MM.1S (cell line): ENCODE data around the gene BTBD9.

Experiments used
- DNase-seq: peaks from one replicate; pipeline ENCODE4 v3.0.0-alpha.2; 2015
- H2AFZ ChIP-seq: fragments of 300-600 bp; sonication (generic); 2 replicates; pipeline ENCODE4 v1.6.0; 2016; ENCODE audit warnings: antibody characterized with exemption, low read length
- H3F3A ChIP-seq: fragments of 300-600 bp; sonication (generic); 2 replicates; pipeline ENCODE4 v1.6.1; 2016; ENCODE audit warnings: mild to moderate bottlenecking, antibody characterized with exemption, low read length, moderate library complexity, mixed read lengths; ENCODE audit not compliant: insufficient read depth
- H3K27ac ChIP-seq: fragments of 300-600 bp; sonication (generic); 2 replicates; pipeline ENCODE4 v1.5.1; 2016; ENCODE audit warnings: mild to moderate bottlenecking, low read length
- H3K27me3 ChIP-seq: fragments of 300-600 bp; sonication (generic); replicated peaks from 2 replicates; pipeline ENCODE4 v1.6.0; 2016; ENCODE audit warnings: low read length; ENCODE audit not compliant: insufficient read depth
- H3K36me3 ChIP-seq: fragments of 300-600 bp; sonication (generic); replicated peaks from 2 replicates; pipeline ENCODE4 v1.6.1; 2016; ENCODE audit warnings: mild to moderate bottlenecking, low read length, mixed read lengths; ENCODE audit not compliant: insufficient read depth
- H3K4me1 ChIP-seq: fragments of 300-600 bp; sonication (generic); 2 replicates; pipeline ENCODE4 v1.6.1; 2016; ENCODE audit warnings: low read length, mixed read lengths
- H3K4me2 ChIP-seq: fragments of 300-600 bp; sonication (generic); 2 replicates; pipeline ENCODE4 v1.6.0; 2016; ENCODE audit warnings: low read depth, low read length
- H3K4me3 ChIP-seq: fragments of 300-600 bp; sonication (generic); 2 replicates; pipeline ENCODE4 v1.5.1; 2016; ENCODE audit warnings: low read length, mixed read lengths
- H3K79me2 ChIP-seq: fragments of 300-600 bp; sonication (generic); 2 replicates; pipeline ENCODE4 v1.6.1; 2016; ENCODE audit warnings: mixed run types, low read length, mixed read lengths
- H3K9ac ChIP-seq: fragments of 300-600 bp; sonication (generic); 2 replicates; pipeline ENCODE4 v1.6.1; 2016; ENCODE audit warnings: low read length, mixed read lengths
- H3K9me2 ChIP-seq: fragments of 300-600 bp; sonication (generic); replicated peaks from 2 replicates; pipeline ENCODE4 v1.6.1; 2016; ENCODE audit warnings: mild to moderate bottlenecking, low read length, mixed read lengths; ENCODE audit not compliant: insufficient read depth
- H3K9me3 ChIP-seq: fragments of 300-600 bp; sonication (generic); replicated peaks from 2 replicates; pipeline ENCODE4 v1.6.1; 2016; ENCODE audit warnings: mild to moderate bottlenecking, low read length, mixed read lengths; ENCODE audit not compliant: insufficient read depth
- H4K20me1 ChIP-seq: fragments of 300-600 bp; sonication (generic); 2 replicates; pipeline ENCODE4 v1.6.1; 2016; ENCODE audit warnings: mild to moderate bottlenecking, low read length, moderate library complexity, mixed read lengths; ENCODE audit not compliant: insufficient read depth
- EZH2 ChIP-seq: fragments of 300-600 bp; sonication (generic); optimal IDR thresholded peaks from 2 replicates; pipeline ENCODE3; 2017; ENCODE audit warnings: low read depth, mild to moderate bottlenecking, antibody characterized with exemption, low read length, mixed read lengths
- EZH2phosphoT487 ChIP-seq: fragments of 300-600 bp; sonication (generic); IDR thresholded peaks from 2 replicates; pipeline ENCODE4 v1.6.1; 2018; ENCODE audit warnings: antibody characterized with exemption, low read length
- TF ChIP-seq, protein P1 (sequence below): fragments of 300-600 bp; sonication (generic); IDR thresholded peaks from 2 replicates; pipeline ENCODE4 v1.5.1; 2016; ENCODE audit warnings: antibody characterized with exemption, low read length, mixed read lengths

Gene BTBD9

DNA sequence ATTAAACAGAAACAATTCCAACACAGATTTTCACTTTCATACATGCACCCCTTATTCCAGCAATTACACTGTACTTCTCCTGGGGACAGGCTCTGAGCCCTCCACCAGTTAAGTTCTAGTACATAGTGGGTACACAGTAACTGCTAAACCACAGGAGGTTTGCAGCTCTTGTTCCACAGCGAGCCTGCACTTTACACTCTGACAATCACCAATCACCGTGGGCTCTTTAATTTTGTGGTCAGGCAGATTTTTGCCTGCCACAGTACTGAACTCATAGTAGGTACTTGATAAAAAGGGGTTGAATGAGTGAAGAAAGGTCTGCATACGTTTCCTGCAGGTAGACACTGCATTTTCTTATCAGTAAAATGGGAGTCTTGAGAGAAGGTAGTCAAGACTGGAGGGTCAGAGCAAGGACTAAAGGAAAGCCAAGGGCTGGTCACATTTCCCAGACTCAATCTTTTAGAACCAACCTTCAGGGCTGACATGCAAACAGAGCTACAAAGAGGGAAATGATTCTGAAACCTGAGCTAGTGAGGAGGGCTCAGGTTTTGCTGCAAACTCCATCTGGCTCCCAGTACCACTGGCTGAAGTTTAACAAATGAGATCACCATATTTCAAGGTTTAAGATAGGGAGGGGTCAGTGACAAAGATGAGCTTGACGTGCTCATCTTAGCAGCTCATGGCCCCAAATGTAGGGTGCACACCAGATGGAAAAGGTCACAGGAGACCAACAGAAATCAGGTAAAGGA, 404.6 kb downstream of the BTBD9 start:
- H3K9ac ChIP-seq, result no peak overlapping the region
- no peaks in the 10 kb centered on the region for H3K9me3 ChIP-seq
- H3K36me3 ChIP-seq, result no peaks in the 10 kb centered on the region
- TF ChIP-seq EZH2, result no peak
- H3K4me2 ChIP-seq, result no peak overlapping the region
- H3K4me3 ChIP-seq, result no peak overlapping the region
- H3K79me2 ChIP-seq, result no peaks in the 10 kb centered on the region
- no peaks in the 10 kb centered on the region for H3F3A ChIP-seq
- no peak for DNase-seq
- H3K4me1 ChIP-seq, result no peaks in the 10 kb centered on the region
- H3K27ac ChIP-seq, result no peak overlapping the region
- H2AFZ ChIP-seq, result no peak overlapping the region
- no peaks in the 10 kb centered on the region for H4K20me1 ChIP-seq
- no peaks in the 10 kb centered on the region for H3K27me3 ChIP-seq
- H3K9me2 ChIP-seq, result no peaks in the 10 kb centered on the region

DNA sequence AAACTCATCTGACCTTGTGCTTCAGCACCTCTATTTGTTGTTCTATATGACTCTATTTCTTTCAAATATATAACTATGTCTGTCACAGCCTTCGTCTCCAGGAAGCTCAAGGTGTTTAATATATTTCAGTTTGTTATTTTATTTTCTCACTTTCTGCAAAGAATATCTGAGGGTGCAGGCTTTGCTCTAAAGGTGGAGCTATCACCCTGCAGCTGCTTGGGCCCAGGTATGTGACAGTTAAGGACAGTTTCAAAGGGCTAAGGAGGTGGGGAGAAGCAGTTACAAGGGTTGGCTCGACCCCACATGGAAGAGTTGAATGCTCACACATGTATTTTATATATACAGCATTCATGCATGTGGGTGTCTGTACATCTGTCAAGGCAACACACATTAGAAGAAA, 405.6 kb downstream of the BTBD9 start:
- no peak overlapping the region for H3K9ac ChIP-seq
- no peak overlapping the region for H2AFZ ChIP-seq
- TF ChIP-seq EZH2phosphoT487 (no peak), EZH2 (no peak)
- TF ChIP-seq, protein P1, sequence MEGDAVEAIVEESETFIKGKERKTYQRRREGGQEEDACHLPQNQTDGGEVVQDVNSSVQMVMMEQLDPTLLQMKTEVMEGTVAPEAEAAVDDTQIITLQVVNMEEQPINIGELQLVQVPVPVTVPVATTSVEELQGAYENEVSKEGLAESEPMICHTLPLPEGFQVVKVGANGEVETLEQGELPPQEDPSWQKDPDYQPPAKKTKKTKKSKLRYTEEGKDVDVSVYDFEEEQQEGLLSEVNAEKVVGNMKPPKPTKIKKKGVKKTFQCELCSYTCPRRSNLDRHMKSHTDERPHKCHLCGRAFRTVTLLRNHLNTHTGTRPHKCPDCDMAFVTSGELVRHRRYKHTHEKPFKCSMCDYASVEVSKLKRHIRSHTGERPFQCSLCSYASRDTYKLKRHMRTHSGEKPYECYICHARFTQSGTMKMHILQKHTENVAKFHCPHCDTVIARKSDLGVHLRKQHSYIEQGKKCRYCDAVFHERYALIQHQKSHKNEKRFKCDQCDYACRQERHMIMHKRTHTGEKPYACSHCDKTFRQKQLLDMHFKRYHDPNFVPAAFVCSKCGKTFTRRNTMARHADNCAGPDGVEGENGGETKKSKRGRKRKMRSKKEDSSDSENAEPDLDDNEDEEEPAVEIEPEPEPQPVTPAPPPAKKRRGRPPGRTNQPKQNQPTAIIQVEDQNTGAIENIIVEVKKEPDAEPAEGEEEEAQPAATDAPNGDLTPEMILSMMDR, result no peak
- no peak for DNase-seq
- no peak overlapping the region for H3K4me2 ChIP-seq
- no peaks in the 10 kb centered on the region for H3K9me3 ChIP-seq
- no peak overlapping the region for H3K4me3 ChIP-seq
- no peaks in the 10 kb centered on the region for H3K27me3 ChIP-seq
- H3K4me1 ChIP-seq, result no peaks in the 10 kb centered on the region
- H4K20me1 ChIP-seq, result no peaks in the 10 kb centered on the region
- no peaks in the 10 kb centered on the region for H3K36me3 ChIP-seq
- no peaks in the 10 kb centered on the region for H3K9me2 ChIP-seq
- H3K79me2 ChIP-seq, result no peaks in the 10 kb centered on the region
- H3K27ac ChIP-seq, result no peak overlapping the region
- no peaks in the 10 kb centered on the region for H3F3A ChIP-seq

DNA sequence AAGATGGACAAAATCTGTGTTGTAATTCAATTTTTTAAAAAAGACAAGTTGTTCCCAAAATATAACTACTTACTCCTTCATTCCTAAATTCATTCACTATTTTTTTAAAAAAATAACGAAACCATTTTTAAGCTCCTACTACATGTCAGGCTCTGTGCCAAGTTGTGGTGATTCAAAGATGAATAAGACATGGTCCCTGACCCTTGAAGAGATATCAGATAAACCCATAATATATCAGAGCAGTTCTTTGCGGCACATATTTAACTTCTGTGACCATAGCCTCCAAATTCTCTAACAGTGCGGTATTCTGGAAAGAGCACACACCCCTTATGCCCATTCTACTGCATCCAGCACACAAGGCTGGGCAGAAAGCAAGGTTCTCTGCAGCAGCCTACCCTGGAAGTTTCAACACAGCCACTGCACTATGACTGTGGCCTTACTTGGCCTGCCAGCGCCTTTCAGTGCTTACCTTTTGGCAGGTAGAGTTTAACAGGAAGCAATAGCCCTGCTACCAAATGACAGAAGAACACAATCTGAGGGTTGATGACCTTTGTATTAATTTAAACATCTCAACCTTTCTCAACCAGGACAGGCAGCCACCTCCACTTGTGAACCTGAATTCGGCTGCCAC, 406.5 kb downstream of the BTBD9 start:
- H3F3A ChIP-seq, result no peaks in the 10 kb centered on the region
- no peak overlapping the region for H3K27ac ChIP-seq
- H3K4me2 ChIP-seq, result no peak overlapping the region
- no peak for DNase-seq
- H3K27me3 ChIP-seq, result no peaks in the 10 kb centered on the region
- H3K4me1 ChIP-seq, result no peaks in the 10 kb centered on the region
- H3K9me3 ChIP-seq, result no peaks in the 10 kb centered on the region
- H3K79me2 ChIP-seq, result no peaks in the 10 kb centered on the region
- no peak overlapping the region for H2AFZ ChIP-seq
- no peak overlapping the region for H3K4me3 ChIP-seq
- H3K9ac ChIP-seq, result no peak overlapping the region
- no peaks in the 10 kb centered on the region for H3K9me2 ChIP-seq
- TF ChIP-seq, protein P1, result no peak
- TF ChIP-seq EZH2phosphoT487, result no peak
- no peaks in the 10 kb centered on the region for H3K36me3 ChIP-seq
- H4K20me1 ChIP-seq, result no peaks in the 10 kb centered on the region

DNA sequence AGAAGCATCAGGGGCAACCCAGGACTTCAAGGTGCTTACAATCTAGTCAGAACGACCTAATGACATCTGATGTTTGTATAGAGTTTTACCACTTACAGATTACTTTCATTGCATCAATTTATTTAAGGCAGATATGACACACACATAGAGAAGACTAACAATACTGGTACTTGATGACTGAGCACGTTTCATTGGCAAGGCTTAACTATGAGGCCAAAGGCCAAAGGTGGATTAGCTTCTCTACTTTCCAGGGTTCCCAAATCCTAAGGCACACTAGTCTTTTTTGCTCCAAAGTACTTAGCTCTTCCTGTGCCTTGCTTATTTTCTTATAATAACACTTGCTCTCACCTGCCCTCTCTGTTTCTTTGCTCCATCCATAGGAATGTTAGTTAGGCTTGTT, 414.0 kb downstream of the BTBD9 start:
- H3K4me1 ChIP-seq, result no peaks in the 10 kb centered on the region
- H3K9me3 ChIP-seq, result no peaks in the 10 kb centered on the region
- H3K27me3 ChIP-seq, result no peaks in the 10 kb centered on the region
- no peaks in the 10 kb centered on the region for H4K20me1 ChIP-seq
- no peak for DNase-seq
- no peak overlapping the region for H3K4me3 ChIP-seq
- H3K9ac ChIP-seq, result no peak overlapping the region
- no peaks in the 10 kb centered on the region for H3F3A ChIP-seq
- TF ChIP-seq EZH2 (no peak), EZH2phosphoT487 (no peak)
- TF ChIP-seq, protein P1, result no peak
- H3K36me3 ChIP-seq, result no peaks in the 10 kb centered on the region
- H2AFZ ChIP-seq, result no peak overlapping the region
- no peak overlapping the region for H3K4me2 ChIP-seq
- H3K27ac ChIP-seq, result no peak overlapping the region
- no peaks in the 10 kb centered on the region for H3K79me2 ChIP-seq
- H3K9me2 ChIP-seq, result no peaks in the 10 kb centered on the region
